ENCODE results near the gene CTDSPL. TPM values are rescaled to one million over a fixed set of nuclear protein-coding genes. Genes with fewer than 3 reads are reported as not detected.

Gene CTDSPL
- total and polyA plus RNA-seq, 2 of the 8 experiments (the other 6 are each of a cell fraction or from before 2014, with no cell fraction given), result 20.3 to 42.2 TPM

DNA sequence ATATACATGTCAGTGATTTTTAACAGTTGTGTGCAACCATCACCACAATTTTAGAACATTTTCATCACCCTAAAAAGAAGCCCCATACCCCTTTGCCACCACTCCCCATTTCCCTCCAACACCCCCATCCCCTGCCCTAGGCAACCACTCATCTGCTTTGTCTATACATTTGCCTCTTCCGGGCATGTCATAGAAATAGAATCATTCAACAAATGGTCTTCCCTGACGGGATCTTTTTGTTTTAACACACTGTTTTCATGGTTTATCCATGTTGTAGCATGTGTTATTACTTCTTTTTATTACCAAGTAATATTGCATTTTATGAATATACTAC is 132.9 kb downstream of the CTDSPL start:
- Histone ChIP-seq H2BK20ac (ENCODE audit: low read length) (no peak overlapping the region), H3K4me1 (replicated peaks in 1 of 4; ENCODE audit: control insufficient read depth in 3 of 4, insufficient read depth in 4 of 4, low read length in 3 of 4) (peaks cover 0 to 24% (median 13%) of the 10 kb centered on the region in 4 experiments; a peak in 6 of 7 replicates), H4K91ac (replicated peaks; ENCODE audit: insufficient read length, low read length) (no peak overlapping the region), H2BK15ac (ENCODE audit: low read length) (no peak overlapping the region), H3K27me3 (replicated peaks in 1 of 4; ENCODE audit: control insufficient read depth in 3 of 4, extremely low read depth in 1 of 4, insufficient read depth in 3 of 4, low read length in 3 of 4) (peaks cover 0 to 18% (median 7%) of the 10 kb centered on the region in 4 experiments; a peak in 4 of 7 replicates), H2BK12ac (ENCODE audit: low read depth, low read length) (0 out of 2 replicates have a peak overlapping the region, but pooled peaks have one; percentile 75), H2AK5ac (ENCODE audit: low read depth, low read length) (no peak overlapping the region), H3K79me1 (ENCODE audit: low read depth, low read length) (no peaks in the 10 kb centered on the region; the same call in 1 of the 2 replicates), H4K8ac (ENCODE audit: extremely low read depth, insufficient read depth, low read length) (no peak overlapping the region), H3K79me2 (ENCODE audit: control insufficient read depth in 1 of 2, insufficient read depth in 2 of 2, low read length in 2 of 2) (no peaks in the 10 kb centered on the region), H3K56ac (replicated peaks; ENCODE audit: insufficient read length, low read depth, low read length) (no peak overlapping the region), H2AFZ (ENCODE audit: low read length) (peak overlapping the region; percentile 93; the same call in 1 of the 2 replicates), H3K9me3 (ENCODE audit: insufficient read depth in 2 of 2, low read depth in 1 of 2, low read length in 1 of 2) (no peaks in the 10 kb centered on the region), H3K27ac (ENCODE audit: low read depth, low read length) (no peak overlapping the region), H3K18ac (ENCODE audit: extremely low read depth, low read length) (no peak overlapping the region), H3K9ac (replicated peaks in 1 of 4; ENCODE audit: extremely low read depth in 1 of 4, low read depth in 3 of 4, low read length in 3 of 4) (no peak overlapping the region), H3K4ac (replicated peaks; ENCODE audit: insufficient read length, low read depth, low read length) (no peak overlapping the region), H3K36me3 (ENCODE audit: control insufficient read depth in 2 of 4, insufficient read depth in 4 of 4, low read length in 3 of 4) (no peaks in the 10 kb centered on the region), H2BK120ac (replicated peaks; ENCODE audit: low read depth, low read length) (no peak overlapping the region), H3K14ac (ENCODE audit: insufficient read length) (no peak overlapping the region), H4K5ac (ENCODE audit: insufficient read length, low read depth, low read length) (no peak overlapping the region), H3K4me3 (ENCODE audit: extremely low read depth in 1 of 4, insufficient read depth in 2 of 4, low read depth in 3 of 4, low read length in 4 of 4) (peak overlapping the region; percentile 36 to 73 (median 60)), H4K20me1 (replicated peaks in 1 of 2; ENCODE audit: control insufficient read depth in 1 of 2, insufficient read depth in 2 of 2, low read length in 2 of 2) (no peaks in the 10 kb centered on the region), H3K23me2 (ENCODE audit: low read depth, low read length) (peaks cover 11% of the 10 kb centered on the region), H2BK5ac (ENCODE audit: low read depth, low read length) (no peak overlapping the region), H3K4me2 (ENCODE audit: insufficient read depth in 1 of 2, low read depth in 2 of 2, low read length in 2 of 2) (peak overlapping the region; percentile 64 to 81), H3K23ac (ENCODE audit: insufficient read length) (no peak overlapping the region)
- TF ChIP-seq POLR2A (IDR thresholded peaks at IDR 0.05; ENCODE audit: control extremely low read depth in 1 of 2, low read depth in 2 of 2, low read length in 2 of 2), result no peak
- no peak for TF ChIP-seq MAFK (IDR thresholded peaks at IDR 0.05; ENCODE audit: low read depth, low read length)
- no peak for TF ChIP-seq JUND (IDR thresholded peaks at IDR 0.05; ENCODE audit: low read length)
- TF ChIP-seq TAF1 (IDR thresholded peaks at IDR 0.05; ENCODE audit: low read depth, low read length), result no peak
- no peak for TF ChIP-seq RNF2 (IDR thresholded peaks at IDR 0.05; ENCODE audit: borderline replicate concordance, low read depth, low read length, missing control alignments, poor library complexity, severe bottlenecking)
- no peak for TF ChIP-seq SP4 (IDR thresholded peaks at IDR 0.05; ENCODE audit: low read length)
- 54% methylated on average over 2 of the region's 2 CpGs; no CpG with 5 or more reads in 1 of the 2 experiments for WGBS, 2 experiments (ENCODE audit: extremely low coverage in 1 of 2, insufficient coverage in 1 of 2, insufficient read length in 1 of 2, insufficient replicate concordance in 2 of 2, low coverage in 1 of 2, low lambda C conversion rate in 2 of 2, missing lambda C conversion rate in 1 of 2)
- DNase-seq (ENCODE audit: low read depth in 1 of 2, low spot score in 2 of 2) (no peak), FAIRE-seq (no peak)
- POLR2A ChIA-PET (ENCODE audit: partially characterized antibody), result interaction anchor here (0.9 to 1.0 kb wide), 2 partner anchors 9 to 35 kb away, joined by 5 read pairs; partner anchors contain the start of gene PLCD1
- CTCF ChIA-PET (ENCODE audit: partially characterized antibody), result interaction anchor here (0.9 kb wide), 1 partner anchor 26 kb away, joined by 7 read pairs; no protein-coding TSS in a partner anchor
